Measurements from ENCODE around the gene LGR5.

- no peak for TF ChIP-seq CTCF (IDR thresholded peaks at IDR 0.05 in 4 of 5, conservative IDR thresholded peaks at IDR 0.05 in 1 of 5)
- TF ChIP-seq POLR2A (IDR thresholded peaks at IDR 0.05), result no peak
Measured at GRCh38 chr12:71417181-71417580, 22.4 kb upstream of the LGR5 start.
